Ishikawa (cell line): ENCODE measurements around the gene LZTS2.

ENCODE experiments used
- CEBPB ChIP-seq: IDR thresholded peaks from 2 replicates; pipeline ENCODE4 v1.6.1; 2012
- CREB1 ChIP-seq: IDR thresholded peaks from 2 replicates; pipeline ENCODE4 v1.6.1; 2012; ENCODE audit warnings: low read depth
- EGR1 ChIP-seq: IDR thresholded peaks from 2 replicates; pipeline ENCODE4 v1.6.1; 2012
- EP300 ChIP-seq: IDR thresholded peaks from 2 replicates; pipeline ENCODE4 v1.6.1; 2012; ENCODE audit warnings: borderline replicate concordance
- FOXM1 ChIP-seq: IDR thresholded peaks from 2 replicates; pipeline ENCODE4 v1.6.1; 2012; ENCODE audit warnings: low read depth, borderline replicate concordance
- MAX ChIP-seq: IDR thresholded peaks from 2 replicates; pipeline ENCODE4 v1.6.1; 2012
- NFIC ChIP-seq: IDR thresholded peaks from 2 replicates; pipeline ENCODE4 v1.6.1; 2012
- RAD21 ChIP-seq: IDR thresholded peaks from 2 replicates; pipeline ENCODE4 v1.6.1; 2012; ENCODE audit warnings: low read depth
- REST ChIP-seq: IDR thresholded peaks from 2 replicates; pipeline ENCODE4 v1.6.1; 2012; ENCODE audit warnings: low read depth, mild to moderate bottlenecking
- TAF1 ChIP-seq: IDR thresholded peaks from 2 replicates; pipeline ENCODE4 v1.6.1; 2012; ENCODE audit warnings: low read depth, mild to moderate bottlenecking
- TCF12 ChIP-seq: IDR thresholded peaks from 2 replicates; pipeline ENCODE4 v1.6.1; 2012; ENCODE audit warnings: low read depth
- TEAD4 ChIP-seq: IDR thresholded peaks from 2 replicates; pipeline ENCODE4 v1.6.1; 2012
- USF1 ChIP-seq: IDR thresholded peaks from 2 replicates; pipeline ENCODE4 v1.6.1; 2012
- YY1 ChIP-seq: IDR thresholded peaks from 2 replicates; pipeline ENCODE4 v1.6.1; 2012; ENCODE audit warnings: low read depth
- ZBTB7A ChIP-seq: IDR thresholded peaks from 2 replicates; pipeline ENCODE4 v1.6.1; 2012; ENCODE audit warnings: low read depth

Gene LZTS2

GRCh38 chr10:100968863-100969186 is 30.8 kb upstream of the LZTS2 start:
- no peak for TF ChIP-seq CEBPB
- TF ChIP-seq USF1: no peak
- no peak for TF ChIP-seq RAD21
- TF ChIP-seq TEAD4: no peak
- TF ChIP-seq MAX: no peak; the same call in 1 of the 2 replicates
- TF ChIP-seq REST: no peak
- no peak for TF ChIP-seq TAF1
- TF ChIP-seq TCF12: no peak
- no peak for TF ChIP-seq ZBTB7A
- TF ChIP-seq YY1: no peak
- TF ChIP-seq CREB1: no peak
- TF ChIP-seq NFIC: no peak
- TF ChIP-seq EGR1: no peak

- no peak for TF ChIP-seq CREB1
- no peak for TF ChIP-seq TEAD4
- TF ChIP-seq TCF12: no peak
- no peak for TF ChIP-seq REST
- TF ChIP-seq RAD21: peak; percentile 10; the same call in 1 of the 2 replicates
- TF ChIP-seq CEBPB: no peak
- no peak; the same call in 1 of the 2 replicates for TF ChIP-seq MAX
- no peak for TF ChIP-seq TAF1
- no peak for TF ChIP-seq EP300
- TF ChIP-seq USF1: no peak
- peak; percentile 96 for TF ChIP-seq ZBTB7A
- no peak for TF ChIP-seq NFIC
- no peak for TF ChIP-seq FOXM1
- TF ChIP-seq YY1: peak; percentile 3; the same call in 1 of the 2 replicates
- no peak for TF ChIP-seq EGR1
Observed at GRCh38 chr10:100969187-100970075, 30.2 kb upstream of the LZTS2 start, which contains the start of gene SEMA4G. Gene SEMA4G (plus strand): TSS chr10:100969504. CDS start chr10:100972913, 3,409 bp downstream.

GRCh38 chr10:100970076-100970913 is 29.3 kb upstream of the LZTS2 start:
- 0 out of 2 replicates have a peak, but pooled peaks have one; percentile 13 for TF ChIP-seq YY1
- TF ChIP-seq MAX: 0 out of 2 replicates have a peak, but pooled peaks have one; percentile 1
- TF ChIP-seq EGR1: no peak
- TF ChIP-seq REST: no peak
